GM03348 (cell line): ENCODE results near the gene TIAM2.

Experiments used
- DNase-seq: peaks from one replicate; pipeline ENCODE4 v3.0.0; 2012; ENCODE audit warnings: low spot score

The TIAM2 gene

DNA sequence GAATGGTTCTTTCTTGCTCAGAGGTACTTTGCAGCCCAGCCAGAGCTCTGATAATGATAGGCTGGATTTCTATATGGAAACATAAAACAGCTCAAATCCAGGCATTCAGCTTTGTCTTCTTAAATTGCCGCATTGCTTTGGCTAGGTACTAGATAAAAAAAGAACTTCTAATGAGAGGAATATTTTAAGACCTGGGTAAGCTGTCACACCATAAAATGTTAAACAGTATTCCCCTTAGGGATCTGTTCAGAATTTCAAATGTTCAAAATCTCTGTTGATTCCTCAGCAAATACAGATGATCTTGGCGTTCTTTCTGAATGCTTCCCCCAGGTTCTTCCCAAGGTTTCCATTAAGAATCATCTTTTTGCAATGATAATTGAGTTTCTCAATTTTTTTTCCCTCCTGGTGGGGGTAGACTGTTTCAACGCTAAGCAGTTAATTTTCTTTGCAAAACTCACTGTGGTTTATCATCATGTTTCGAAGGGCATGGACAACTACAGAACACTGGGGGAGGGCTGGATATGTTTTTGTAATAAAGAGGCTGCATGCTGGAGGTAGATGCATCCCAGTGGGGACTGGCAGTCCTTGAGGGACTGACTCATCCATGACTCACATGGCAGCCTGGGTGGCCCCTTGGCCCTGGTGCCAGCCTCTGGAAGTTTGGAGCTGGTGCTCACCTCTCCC is 31.0 kb downstream of the TIAM2 start:
- peak; percentile 79 for DNase-seq

DNA sequence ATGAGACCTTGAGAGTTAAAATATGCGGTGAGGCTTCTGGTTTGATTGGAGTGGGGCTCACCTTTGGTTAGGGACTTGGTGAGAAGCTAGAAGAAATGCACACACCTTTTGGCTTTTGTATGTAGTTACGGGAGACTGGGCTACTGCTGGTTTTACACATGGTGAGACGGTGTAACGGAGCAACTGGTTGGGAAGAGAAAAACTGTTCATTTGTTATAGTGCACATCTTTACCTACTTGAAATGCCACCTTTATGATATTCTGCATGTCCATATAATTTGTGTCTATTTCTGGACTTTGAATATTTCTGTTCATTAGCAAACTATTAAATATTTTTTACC is 31.6 kb downstream of the TIAM2 start:
- no peak for DNase-seq

DNA sequence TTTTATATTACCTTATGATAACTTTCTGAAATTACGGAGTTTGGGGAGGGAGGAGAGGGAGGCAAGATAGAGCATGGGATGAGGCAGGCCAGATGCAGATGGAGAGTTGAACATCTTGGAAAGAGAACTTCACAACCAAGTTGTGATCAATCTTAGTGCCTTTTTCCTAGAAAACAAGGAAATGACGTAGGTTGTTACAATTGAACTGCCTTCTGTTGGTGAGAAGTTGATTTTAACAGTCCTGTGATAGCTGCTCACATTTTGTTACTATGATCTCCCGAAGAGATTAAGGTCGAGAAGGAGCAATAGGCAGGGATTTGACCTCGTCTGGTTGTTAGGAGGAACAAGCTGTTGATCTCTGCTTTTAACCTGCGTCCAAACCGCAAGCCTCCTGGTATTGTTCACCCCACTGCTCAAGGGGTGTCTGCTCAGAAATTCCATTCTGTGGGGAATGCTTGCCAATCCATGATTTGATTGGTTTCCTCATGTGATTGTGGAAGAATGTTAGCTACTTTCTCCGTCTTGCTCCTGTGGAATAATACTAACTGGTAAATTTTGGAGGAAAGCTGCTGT is 35.1 kb downstream of the TIAM2 start:
- no peak for DNase-seq

DNA sequence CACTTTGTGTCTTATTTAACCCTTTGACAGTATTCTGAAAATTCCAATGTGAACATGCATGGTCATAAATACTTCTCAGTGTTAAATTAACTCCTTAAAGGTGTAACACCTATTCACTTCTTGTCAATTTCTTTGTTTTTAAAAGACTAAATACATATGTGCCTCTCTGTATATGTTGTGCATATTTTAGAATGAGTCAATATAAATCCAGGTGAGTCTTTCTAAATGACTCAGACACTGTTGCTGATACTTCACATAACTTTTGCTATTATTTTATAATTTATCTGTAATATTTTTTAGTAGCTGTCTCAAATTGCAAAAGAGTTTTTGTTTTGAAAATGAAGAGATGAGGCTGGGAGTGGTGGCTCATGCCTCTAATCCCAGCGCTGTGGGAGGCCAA is 36.0 kb downstream of the TIAM2 start:
- no peak for DNase-seq

DNA sequence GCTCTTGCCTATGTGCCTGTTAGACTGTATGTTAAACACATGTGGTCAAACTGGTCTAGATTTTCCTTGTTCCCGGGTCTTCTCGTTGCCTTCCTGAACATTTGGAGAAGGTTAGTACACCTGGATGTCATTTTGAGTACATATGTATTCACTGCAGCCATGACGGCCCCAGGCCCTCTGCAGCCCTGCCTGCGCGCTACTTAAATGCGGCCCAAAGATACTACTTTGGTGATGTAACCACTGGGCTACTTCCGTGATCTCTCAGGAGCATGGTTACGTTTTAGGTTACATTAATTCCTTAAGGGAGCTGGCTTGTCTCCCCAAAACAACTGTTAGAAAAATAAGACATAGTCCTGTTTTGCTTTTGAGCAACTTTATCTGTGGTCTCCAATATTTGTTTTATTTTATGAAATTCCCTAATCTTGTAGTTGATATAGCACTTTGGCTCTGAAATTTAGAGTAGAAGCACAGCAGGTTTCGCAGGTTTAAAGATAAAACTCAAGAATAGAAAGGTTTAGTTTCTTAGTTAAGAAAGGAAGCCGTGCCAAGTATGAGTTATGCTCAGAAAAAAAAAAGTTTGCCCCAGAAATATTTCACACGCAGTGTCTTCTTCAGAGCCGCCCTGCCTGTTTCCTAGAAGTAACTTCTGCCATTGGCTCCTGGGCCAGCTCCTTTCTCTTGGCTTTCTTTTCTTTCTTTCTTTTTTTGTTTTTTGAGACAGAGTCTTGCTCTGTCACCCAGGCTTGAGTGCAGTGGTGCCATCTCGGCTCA is 38.1 kb downstream of the TIAM2 start:
- no peak for DNase-seq

DNA sequence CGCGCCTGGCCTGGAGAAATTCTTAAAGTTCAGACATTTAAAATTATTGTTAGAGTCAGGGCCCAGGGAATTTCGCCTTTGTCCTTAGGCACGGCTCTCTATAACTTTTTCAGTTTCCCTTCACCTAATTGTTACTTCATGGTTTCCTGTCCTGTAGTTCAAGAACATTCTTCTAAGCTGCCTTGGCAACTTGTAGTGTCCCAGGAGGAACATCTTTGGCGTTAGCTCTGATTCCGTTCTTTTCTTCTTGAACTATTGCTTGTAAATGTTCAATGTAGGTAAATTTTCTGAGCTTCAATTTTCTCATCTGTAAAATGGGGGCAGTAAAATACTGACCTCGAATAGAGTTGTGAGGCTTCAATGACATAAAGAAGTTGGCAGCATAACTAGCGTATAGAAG is 41.8 kb downstream of the TIAM2 start:
- DNase-seq, result no peak

DNA sequence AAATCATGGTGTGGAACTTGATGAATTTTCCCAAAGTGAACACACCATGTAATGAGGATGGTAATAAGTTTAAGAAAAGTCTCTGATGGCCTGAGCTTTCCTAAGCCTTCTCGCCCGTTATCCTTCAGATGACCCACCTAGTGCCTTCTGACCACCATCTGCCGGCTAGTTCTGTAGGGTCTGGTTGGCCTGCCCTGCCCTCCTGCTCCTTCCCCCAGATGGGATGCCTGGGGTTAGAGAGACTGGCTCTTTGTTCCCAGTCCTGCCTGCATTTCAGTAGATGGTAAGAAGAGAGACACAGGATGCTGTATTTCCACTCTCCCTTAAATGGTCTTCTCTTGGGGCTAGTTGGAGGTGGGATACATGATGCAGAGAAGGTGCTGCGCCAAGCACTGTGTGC is 43.0 kb downstream of the TIAM2 start:
- DNase-seq, result no peak

DNA sequence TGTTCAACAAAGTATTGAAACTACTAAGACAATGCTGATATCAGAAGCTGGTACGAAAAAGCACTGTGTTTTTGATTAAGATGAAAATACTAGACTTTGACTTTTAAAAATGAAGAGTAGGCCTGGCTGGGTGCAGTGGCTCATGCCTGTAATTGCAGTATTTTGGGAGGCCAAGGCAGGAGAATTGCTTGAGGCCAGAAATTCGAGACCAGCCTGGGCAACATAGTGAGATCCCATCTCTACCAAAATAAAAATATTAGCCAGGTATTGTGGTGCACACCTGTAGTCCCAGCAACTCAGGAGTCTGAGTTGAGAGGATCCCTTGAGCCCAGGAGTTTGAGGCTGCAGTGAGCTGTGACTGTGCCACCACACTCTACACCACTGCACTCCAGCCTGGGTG is 43.4 kb downstream of the TIAM2 start:
- no peak for DNase-seq

DNA sequence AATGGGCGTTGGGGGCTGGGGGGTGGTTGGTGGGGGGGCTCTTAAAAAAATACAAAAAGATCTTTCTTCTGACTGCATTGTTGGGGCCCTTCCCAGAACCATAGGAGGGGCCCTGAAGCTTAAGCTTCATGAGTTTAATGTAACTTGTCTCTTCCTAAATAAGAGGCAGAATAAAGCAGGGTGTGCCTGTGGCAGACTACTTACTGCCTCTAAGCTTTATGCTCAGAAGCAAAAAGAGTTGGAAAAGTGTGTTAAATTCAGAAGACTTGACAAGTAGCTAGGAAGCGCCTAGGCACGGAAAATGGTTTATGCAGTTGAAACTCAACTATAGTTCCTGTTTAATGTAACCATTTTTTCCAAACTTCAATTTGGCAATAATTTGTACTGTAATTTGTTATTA is 44.5 kb downstream of the TIAM2 start:
- no peak for DNase-seq

DNA sequence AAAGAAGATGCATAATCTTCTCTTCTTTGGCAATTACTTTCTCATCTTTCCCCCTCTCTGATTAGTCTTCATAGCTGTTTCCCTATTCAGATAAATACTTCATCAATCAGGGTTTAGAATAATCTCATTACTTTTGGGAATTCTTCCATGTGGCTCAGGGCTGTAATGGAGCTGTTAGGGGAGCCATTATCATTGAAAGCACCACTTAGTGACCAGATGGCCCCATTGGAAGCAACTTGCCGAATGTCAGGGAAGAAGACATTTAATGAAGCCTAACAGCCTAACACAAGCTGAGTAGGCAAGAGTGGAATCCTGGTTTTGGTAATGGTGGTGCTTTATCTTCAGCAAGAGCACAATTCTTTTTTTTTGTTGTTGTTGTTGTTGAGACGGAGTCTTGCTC is 45.0 kb downstream of the TIAM2 start:
- DNase-seq, result no peak

DNA sequence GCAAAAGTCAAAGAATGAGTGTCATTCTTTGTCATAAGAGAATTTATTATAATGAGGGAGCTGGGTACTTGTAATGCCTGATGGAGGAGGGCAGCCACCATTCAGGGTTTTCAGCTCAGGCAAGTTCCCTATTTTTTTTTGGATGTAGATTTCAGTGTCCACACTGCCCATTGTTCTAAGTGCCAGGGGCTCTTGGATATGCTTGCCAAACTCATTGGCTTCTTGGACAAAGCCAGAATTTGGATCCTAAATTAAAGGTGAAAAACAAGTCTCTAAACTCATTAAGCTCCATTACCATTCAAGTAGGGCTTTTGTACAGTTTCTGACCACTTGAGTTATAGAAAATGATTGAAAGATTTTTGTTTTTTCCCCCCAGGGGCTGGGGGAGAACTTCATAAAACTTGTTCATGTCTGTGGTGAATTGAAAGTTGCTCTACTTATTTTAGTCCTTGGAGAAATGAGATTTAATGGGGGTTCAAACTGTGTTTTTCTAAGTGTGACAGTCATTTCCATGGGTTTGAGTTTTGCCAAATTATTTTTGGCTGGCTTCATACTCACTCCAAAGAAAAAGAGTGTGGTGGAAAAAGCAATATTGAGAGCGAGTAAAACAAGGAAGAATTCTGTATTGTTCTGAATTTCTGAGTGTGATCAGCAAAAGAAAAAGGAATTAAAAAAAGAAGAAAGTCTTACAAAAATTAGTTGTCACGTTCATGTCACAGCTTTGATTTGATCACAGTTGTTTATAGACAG is 46.0 kb downstream of the TIAM2 start:
- DNase-seq, result no peak

DNA sequence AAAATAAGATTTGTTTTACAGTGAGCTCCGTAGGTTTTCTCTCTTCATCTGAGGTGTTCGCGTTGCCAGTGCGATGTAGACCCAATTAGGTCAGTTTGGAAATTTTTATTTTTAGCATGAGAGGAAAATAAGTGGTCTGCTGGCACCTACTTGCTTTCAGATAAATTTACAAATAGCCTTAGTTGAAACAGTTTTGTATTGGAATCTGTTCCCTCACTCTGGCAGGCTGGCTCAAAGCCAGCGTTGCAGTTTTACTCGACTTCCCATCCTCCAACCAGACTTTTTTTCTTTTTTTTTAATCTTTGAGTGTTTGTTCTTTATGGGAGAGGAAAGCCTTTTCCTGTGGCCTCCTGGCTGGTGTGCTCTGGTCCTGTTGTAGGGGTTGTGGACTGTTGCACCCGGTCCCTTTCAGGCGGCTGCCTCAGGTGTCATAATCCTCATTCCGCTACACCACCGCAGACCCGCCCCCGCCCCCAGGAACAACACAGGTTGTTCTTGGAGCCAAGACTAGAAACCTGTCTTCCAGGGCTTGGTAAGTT is 46.7 kb downstream of the TIAM2 start:
- DNase-seq, result no peak

DNA sequence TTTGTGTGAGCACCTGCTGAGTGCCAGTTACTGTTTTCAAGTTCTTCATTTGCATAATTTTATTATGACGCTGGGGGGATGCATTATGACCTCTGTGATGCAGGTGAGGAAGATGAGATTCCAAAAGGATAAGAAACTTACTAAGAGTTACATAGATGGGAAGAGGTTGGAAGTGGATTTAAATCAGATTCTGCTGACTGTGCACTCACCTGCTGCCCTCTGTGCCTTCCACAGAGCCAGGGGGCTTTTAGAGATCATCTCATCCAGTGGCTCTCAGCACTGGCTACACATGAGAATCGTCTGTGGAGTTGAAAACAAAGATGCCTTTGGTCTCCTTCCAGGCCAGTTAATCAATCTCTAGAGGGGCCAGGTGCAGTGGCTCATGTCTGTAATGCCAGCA is 47.9 kb downstream of the TIAM2 start:
- no peak for DNase-seq

DNA sequence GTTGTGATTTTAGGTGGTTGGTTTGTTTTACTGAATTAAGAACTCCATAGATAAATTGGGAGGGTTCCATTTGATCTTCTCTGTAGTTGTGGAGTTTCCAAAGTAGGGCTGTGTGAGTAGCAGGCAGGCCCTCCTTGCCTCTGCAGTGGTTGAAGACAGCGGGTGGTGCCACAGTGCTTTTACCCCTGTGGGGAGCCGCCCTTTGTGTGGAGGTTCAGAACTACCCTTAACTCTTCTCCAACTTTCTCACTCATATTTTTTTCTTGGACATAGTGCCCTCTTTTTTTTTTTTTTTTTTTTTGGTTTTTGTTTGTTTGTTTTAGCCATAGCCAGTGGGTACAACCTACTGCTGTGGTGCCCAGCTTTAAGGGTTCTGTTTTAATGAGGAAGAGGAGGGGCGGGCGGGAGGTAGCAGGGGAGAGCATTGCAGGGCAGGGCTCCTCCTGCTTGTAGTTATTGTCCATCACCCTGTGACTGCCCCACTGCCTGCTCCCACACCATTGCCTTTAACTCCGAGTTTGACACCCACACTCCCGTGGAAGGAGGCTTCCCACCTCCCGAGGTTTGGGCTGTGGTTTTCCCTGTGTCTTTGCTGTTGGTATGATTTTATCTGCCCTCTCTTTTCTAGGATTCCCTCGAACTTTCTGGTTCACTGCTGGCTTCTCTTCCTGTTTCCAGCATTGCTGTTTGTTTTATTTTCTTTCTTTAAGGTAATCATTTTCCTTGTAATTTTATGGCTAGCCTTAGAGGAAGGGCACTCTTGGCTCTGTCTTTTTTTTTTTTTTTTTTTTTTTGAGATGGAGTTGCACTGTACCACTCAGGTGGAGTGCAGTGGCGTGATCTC is 50.7 kb downstream of the TIAM2 start:
- DNase-seq, result no peak

DNA sequence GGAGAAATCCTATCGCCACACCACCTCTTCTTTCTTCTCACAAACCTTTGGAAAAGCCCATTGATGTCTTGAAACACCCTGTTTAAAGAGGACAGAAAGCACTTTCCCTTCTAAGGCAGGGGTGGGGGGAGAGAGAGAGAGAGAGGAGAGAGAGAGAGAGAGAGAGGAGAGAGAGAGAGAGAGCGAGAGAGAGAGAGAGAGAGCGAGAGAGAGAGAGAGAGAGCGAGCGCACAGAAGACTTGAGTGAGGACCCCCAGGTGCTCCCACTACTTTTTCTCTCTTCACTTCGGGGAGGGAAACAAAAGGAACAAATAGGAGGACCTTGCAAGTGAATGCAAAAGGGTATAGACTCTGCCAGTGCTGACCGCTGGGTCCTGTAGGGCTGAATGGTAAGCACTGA is 52.4 kb downstream of the TIAM2 start:
- DNase-seq, result no peak

DNA sequence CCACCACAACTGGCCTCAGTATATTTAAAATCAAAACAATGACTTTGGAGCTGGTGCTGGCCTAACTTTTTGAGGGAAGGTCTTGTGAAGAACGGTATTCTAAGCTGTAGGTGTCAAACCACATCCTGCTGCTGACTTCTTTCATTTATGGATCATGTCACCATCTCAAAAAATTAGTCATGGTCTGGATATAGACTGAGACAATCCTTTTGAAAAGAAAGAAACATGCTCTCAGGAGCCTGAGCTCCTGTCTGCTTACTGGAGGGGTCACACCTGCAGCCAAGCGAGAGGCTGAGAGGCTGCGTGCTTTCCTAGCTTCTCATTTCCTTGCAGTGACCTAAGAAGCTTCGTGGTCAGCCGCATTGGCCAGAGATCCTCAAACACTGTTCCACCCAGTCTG is 55.2 kb downstream of the TIAM2 start:
- no peak for DNase-seq

DNA sequence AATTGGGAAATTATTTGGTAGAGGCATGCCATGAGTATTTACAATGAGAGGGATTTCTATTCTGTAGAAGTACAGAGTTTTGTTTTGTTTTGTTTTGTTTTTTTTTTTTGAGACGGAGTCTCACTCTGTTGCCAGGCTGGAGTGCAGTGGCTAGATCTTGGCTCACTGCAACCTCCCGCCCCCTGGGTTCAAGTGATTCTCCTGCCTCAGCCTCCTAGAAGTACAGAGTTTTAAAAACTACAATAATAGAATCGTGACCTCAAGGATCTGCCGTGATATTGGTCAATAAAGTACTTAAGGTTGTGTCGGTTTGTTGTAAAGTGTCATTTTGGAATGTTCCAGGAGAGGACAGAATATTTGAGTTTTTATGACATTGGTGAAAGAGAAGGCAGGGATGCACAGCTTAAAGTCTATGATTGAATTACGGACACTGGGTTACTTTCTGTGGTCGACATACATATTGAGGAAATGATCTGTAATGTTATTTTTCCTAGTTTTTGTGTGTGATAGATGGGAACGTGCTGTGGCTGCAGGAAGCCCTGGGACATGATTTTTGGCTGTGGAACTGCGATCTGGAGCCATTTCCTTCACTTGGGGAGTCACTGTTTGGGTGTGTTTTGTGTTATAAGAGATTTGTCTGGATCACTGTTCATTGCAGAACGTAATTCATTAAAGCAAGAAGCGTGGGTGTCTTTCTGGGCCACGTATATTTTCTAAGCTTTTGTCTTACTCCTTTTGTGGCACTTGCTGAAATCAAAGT is 59.6 kb downstream of the TIAM2 start:
- no peak for DNase-seq

DNA sequence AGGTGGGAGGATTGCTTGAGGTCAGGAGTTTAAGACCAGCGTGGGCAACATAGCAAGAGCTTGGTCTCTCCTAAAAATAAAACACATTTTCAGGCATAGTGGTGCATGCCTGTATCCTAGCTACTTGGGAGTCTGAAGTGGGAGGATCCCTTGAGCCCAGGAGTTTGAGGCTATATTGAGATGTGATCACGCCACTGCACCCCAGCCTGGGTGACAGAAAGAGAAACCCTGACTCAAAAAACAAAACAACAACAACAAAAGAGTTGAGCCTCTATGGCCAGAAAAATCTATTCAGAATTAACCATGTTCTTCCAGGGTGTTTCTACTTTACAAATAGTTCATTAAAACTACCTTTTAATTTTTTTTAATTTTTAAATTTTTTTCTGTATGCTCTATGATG is 60.6 kb downstream of the TIAM2 start:
- no peak for DNase-seq

DNA sequence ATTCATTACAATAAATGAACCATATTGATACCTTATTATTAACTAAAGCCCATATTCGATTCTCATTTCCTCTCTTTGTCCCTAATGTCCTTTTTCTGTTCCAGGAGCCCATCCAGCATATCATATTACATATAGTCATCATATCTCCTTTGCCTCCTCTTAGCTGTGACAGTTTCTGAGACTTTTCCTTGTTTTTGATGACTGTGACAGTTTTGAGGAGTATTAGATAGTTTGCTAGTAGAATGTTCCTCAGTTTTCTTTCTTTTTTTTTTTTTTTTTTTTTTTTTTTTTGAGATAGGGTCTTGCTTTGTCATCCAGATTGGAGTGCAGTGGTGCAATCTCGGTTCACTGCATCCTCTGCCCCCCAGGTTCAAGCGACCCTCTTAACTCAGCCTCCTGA is 61.6 kb downstream of the TIAM2 start:
- no peak for DNase-seq

DNA sequence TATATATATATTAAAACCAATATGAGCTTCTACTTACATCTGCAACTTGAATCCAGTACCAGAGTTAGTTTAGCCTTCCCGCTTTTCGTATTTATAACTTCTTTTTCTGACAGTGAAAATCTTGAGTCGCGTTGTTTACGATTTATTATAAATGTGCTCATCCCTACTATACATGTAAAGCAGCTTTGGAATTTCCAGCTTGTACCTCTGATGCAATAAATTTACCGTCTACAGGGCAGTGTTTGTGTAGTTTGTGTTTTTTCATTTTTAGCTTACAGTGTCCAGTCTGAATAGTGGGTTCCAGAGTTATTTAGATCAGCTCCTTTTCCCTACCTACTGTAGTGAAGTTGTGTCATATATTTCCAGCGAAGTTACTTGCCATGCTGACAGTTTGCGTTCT is 66.3 kb downstream of the TIAM2 start:
- no peak for DNase-seq

DNA sequence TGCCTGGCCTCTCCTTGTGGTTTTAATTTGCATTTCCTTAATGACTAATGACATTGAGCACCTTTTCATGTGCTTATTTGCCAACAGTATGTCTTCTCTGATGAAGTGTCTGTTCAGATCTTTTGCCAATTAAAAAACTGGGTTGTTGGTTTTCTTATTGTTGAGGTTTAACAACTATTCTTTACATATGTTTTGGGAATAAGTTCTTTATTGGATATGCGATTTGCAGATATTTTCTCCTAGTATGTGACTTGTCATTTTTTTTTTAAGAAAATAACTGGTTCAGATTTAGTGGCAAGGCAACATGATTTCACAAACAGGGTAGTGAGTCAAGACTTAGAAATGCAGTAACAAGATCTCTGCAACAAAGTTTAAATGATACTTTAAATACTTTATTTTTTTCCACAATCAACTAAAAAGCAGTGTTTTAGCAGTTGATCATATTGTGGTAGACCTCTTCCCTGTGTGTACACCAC is 67.8 kb downstream of the TIAM2 start:
- peak; percentile 73 for DNase-seq
